GM21447 (cell line): Measurements from ENCODE around the gene LACRT.
"Not testable (repeated sequence)": the region's sequence is repeated elsewhere in the genome, so short reads cannot be mapped to it uniquely, and the experiment has no call there.

ENCODE experiments used
- ATAC-seq: cut with Tn5 transposase; IDR thresholded peaks from one replicate; pipeline ENCODE4 v1.9.1; 2021; ENCODE audit not compliant: unreplicated experiment

Gene LACRT, protein sequence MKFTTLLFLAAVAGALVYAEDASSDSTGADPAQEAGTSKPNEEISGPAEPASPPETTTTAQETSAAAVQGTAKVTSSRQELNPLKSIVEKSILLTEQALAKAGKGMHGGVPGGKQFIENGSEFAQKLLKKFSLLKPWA

DNA sequence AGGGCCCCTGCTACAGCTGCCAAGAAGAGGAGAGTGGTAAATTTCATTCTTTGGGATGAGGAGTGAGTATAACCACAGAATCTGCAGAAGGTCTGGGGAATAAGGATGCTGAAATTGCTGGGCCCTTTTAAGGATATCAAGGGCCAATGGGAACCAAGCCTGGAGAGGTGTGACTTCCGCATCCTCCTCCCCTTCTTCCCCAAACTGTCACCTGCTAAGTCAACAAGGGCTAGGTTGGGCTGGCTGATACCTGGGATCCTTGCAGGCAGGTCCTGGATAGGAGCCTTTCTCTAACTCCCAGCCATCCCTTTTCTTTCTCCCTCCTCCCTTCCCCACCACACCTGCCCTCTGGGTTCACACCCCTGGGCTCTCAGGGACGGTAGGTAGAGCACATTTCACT lies at the start of gene LACRT:
TSS of gene LACRT (minus strand) at position 101 of the 400 bp plus-strand sequence. CDS start at position 47, 54 bp downstream.
- ATAC-seq: no peak

DNA sequence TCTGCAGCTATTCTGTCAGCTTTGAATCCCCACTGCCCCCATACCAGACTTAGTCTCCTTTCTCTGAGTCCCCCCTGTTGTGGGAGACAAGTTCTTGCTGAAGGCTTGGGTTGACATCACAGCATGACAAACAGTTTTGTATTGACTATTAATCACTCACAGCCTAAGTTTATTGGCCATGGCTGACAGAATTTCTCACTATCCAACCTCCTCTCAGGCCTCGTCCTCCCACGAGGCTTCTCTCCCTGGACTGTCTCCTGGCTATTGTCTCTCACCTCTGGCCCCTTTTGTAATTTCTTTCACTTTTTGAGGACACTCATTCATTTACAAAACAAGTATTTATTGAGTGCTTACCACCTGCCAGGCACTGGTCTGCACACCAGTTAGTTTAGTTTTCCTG lies 48.7 kb upstream of the LACRT start:
- no peak for ATAC-seq

DNA sequence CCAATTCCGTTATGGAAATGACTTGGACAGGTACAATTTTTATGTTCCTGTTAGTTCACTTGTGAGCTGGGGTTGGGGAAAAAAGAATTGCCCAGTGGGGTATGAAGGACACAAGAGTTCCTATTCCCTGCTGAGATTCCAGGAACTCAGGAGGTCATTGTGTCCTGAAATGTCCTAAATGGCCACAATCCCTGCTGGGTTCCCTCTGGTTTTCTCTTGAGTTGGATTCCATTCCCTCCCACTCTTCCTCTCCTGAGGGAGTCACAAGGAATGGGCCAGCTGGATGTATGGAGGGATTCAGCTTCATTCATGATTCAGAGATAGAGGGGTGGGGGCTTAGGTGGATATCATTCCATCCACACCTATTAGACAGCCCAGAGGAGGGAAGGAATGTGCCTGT lies 48.0 kb upstream of the LACRT start:
- ATAC-seq: no peak

DNA sequence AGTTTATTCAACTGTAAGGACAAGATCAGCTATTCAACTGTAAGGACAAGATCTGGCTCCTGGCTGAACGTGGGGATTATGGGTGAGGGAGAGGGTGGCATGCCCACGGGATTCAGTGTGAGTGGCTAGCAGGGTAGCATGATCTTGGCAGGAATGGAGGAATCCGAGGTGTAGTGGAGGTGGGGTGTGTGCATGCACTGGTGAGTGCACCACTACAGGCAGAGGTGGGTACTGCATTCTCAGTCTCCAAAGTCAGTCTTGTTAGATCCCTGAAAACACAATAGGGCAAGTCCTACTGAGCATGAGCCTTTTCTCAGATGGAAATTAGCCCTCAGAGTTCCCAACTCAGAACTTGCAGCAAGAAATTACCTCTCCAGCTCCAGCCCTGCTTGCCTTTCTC lies 45.7 kb upstream of the LACRT start:
- ATAC-seq: peak; percentile 60

DNA sequence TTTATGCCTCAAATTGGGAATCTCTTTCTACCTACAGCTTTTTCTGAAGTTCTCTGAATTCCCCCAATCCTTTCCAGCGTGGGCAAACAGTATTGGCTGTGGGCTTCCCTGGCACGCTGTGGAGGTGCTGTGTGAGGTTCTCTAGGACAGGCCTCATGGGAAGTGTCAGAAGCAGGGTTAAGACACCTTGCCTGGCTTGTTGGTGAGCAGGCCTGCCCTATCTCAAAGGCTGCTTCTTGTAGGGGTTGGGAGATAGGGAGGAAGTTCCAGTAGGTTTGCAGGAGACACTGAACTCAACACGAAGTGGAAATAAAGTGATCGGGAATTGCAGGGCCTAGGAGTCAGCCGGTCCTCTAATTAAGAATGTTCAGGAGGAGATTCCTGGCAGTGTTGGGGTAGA lies 43.4 kb upstream of the LACRT start:
- no peak for ATAC-seq

DNA sequence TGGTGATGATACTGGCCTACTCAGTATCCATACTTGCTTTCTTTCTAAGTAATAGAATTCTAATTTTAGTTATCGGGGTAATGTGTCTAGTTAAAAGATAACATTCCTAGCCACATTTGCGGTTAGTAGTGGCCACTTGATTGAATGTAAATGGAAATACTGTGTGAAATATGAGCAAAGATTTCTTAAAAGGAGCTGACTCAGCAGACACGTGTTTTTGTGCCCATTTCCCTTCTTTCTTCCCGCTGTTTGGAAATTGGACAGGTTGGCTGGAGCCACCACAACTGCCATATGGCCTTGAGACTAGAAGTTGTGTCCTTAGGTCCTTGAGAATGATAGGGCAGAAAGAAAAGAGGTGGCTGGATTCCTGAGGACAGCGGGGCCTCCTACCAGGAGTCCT lies 33.2 kb upstream of the LACRT start:
- no peak for ATAC-seq

DNA sequence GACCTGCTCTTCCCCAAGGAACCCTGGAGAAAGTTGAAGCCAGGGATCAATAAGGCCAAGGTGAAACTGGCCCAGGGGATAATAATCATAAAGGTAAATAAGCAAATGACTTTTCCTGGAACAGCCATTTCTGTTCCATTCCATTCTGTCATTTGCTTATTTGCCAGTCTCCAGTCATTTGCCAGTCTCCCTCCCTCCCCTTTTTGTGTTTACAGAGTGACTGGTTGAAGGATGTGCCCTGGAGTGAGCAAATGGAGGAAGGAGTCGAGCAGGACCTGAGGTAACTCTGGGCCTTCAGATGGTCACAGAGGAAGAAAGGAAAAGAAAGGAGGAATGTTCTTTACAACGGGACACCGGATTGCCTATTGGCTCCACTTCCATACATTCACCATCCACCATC lies 31.3 kb upstream of the LACRT start:
- no peak for ATAC-seq

DNA sequence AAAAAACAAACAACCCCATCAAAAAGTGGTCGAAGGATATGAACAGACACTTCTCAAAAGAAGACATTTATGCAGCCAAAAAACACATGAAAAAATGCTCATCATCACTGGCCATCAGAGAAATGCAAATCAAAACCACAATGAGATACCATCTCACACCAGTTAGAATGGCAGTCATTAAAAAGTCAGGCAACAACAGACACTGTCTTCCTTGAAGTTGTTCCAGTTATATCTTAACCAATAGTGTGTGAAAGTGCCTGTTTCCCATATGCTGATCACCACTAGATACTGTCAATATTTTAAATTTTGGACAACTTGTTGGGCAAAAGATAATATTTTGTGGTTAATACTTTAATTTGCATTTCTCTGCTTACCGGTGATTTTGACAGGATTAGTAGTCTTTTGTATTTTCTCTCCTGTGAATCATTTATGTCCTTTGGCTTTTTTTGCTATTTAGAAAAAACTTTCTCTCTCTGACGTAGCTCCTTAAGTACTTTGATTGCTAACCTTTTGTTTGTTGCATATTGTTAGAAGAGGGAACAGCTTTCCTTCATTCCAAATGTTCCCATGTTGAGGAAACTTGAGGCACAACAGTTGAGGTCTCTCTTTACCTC lies 30.4 kb upstream of the LACRT start:
- not testable (repeated sequence) for ATAC-seq

DNA sequence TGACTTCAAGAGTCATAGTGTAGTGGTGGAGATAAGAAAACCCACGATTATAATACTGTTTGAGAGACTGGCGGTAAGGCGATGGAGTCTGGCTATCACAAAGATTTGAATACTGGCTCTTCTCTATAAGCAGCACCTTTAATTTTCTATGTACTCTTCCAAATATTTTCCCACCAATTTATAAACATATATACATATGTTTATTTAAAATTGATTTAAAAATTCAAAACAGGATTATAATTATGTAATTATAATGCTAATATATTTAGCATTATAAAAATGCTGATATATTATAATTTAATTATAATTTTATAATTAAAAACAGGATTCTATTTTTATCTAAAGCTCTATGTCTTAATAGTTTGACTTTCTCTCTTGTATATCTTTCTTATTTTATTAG lies 28.9 kb upstream of the LACRT start:
- ATAC-seq: no peak

DNA sequence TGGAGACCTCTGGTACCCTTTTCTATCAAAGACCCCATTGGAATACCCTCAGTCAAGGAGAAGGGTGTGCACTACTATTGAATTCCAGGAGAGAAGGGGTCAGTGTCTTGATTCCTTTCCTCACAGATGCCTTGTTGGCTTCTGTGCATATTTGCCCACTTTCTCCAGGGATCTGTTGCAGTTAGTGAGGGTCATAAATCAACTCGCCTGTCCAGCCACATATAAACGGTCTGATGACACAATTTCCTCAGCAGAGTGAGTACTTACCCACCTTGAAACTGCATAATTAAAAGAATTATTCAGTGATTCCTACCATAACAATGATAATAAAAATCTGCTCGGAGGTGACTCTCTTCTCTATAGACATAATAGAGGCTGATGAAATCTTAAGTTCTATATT lies 27.3 kb upstream of the LACRT start:
- no peak for ATAC-seq

DNA sequence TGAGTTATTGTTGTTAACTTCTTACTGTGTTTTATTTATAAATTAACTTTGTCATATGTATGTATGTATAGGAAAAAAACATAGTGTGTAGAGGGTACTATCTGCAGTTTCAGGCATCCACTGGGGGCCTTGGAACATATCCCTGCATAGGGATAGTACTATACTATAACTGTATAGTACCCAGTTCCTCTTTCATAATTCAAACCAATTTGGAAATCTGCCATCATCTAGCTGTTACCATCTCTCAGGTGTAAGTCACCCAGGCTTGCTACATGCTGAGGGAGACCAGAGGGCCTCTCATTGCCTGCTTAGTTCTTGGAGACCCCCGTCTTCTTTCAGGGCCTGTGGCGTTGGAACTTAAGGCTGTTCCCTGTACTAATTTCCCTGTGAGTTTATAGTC lies 26.4 kb upstream of the LACRT start:
- ATAC-seq: no peak

DNA sequence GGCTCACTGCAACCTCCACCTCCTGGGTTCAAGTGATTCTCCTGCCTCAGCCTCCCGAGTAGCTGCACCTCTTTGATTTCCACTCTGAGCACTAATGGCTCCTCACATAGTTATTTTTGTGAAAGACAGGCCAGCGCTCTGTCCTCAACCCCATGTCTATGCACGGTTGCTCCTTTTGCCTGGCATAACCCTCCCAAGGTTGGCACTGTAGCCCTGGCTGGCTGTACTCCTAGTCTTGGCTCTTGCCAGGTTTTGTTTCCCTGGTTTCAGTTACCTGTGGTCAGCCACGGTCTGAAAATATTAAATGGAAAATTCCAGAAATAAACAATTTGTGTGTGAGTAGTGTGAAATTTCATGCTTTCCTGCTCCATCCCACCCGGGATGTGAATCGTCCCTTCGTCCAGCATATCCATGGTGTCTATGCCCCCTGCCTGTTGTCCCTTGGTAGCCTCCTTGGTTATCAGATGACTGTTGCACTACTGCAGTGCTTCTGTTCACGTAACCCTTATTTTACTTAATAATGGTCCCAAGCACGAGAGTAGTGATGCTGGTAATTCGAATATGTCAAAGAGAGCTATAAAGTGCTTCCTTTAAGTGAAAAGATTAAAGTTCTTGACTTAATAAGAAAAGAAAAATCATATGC lies 25.7 kb upstream of the LACRT start:
- ATAC-seq: no peak

DNA sequence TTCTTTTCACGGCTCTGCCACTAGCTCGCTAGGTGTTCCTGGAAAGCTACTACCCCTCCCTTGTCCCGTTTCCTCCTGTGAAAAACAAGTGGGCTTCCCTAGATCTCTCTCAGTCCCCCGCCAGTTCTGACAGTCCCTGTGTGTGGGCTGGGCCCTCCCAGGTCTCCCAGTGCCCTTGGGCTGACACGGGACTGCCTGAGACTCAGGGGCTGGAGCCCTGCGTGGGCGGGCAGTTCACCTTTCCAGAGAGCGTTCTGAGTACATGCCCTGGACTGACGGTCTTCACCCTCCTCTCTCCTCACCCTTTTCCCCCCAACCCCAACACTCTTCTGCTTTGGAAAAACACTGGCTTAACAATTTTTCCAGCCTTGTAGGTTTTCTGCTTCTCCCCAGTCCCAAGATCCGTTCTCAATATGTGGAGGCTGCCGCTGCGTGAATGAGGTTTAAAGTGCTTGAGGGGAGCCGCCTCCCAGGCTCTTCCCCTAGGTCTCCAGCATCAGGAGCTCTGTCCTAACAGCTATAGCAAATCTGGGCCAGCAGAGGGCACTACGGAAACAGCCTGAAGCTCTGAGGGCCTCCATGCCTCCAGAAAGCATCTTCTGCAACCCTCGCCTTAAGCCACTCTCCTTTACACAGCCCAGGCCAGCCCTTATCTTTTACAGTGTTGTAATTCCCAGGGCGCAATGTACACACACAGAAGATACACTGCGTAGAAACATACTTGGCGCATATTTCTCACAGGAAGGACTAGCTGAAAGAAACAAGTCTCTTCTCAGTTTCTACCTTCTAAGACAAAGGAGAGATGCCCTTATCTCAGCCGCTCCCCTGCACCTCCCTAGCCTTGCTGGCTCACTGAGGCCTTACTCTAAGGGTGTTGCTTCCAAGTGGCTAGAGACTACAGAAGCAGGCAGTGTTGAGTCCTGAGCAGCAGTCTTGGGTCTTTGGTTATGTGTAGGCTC lies 23.9 kb upstream of the LACRT start:
- no peak for ATAC-seq

DNA sequence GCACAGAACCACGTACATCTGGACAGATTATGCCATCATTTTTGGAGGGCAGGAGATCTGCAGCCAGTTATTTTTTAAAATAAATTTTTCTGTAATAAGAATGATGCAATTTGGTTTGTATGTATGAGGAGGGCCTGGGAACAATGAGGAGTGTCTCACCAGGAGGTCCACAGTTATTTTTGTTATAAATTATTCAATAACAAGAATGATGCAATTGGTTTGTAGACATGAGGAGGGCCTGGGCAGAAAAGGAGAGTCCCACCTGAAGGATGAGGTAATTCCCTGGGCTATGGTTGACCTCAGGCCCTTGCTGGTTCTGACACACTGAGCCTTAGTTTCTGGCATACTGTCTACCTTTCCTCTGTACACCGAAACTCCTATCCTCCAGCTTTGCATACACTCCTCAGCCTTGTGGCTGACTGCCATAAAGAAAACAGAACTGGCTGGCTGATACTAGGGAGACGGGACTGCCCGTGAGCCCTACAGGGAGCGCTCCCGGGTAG lies 22.5 kb upstream of the LACRT start:
- no peak for ATAC-seq

DNA sequence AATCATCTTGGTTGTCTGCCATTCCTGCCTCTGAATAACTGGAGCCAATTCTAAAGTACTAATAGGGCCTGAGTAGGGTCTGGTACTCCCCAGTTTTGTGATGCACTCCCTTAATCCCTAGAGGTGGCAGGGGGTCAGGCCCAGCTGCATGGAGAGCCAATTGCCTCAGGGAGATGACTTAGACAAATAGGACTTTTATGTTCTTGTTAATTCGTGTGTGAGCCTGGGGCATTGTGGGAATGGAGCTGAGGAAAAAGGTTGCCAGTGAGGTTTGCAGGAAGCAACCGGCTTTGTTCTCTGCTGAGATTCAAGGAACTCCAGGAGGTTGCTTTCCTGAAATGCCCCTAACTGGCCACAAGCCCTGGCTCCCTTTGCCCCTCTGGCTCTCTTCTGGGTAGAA lies 20.2 kb upstream of the LACRT start:
- ATAC-seq: no peak

DNA sequence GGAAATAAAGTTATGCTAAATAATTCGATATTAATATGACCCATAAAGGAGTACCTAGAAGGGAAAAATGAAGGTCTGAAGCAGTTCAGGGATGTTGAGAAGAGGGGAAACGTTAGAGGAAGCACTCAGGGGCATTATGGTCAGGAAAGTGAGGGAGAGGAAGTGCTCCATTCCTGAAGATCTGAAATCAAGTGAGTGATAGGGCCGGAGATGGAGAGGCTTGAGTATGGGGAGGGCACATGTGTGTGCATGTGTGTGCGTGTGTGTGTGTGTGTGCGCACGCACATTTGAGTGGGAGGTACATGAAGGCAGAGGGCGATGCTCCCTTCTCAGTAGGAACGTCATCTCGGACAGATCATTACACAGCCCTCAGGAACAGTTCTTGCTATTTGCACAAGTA lies 18.3 kb upstream of the LACRT start:
- ATAC-seq: no peak

DNA sequence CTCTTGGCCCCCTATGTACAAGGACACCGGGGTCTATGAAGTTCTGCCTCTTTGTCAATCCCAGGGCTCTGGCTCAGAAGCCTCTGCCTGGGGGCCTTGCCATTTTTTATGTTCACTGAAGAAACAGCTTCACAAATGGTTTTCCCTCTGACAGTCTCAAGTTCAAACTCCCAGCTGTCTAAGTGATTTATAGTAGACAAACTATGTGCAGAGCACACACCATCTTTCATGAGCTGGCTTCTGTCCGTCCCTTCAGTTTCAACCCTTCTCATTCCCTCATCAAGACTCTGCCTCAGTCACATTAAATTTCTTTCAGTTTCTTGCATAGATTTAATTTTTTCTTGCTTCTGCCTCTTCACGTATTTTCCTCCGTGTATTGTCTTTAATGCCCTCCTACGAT lies 16.2 kb upstream of the LACRT start:
- ATAC-seq: no peak

DNA sequence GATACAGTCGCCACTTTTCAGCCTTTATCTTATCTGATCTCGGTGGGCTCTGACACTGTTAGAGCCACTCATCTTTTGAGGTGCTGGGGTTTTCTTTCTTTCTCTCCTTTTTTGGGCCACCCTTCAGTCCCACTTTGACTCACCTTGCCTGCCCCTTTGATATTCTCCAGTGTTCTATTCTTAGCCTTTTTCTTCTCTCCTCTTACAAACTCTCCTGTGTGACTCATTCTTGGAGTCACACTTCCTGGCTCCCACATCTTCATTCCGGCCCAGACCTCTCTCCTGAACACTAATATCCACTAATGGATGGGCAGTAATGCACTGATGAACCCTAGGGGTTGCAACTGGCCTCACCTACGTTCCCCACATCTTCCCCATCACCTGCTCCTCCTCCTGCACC lies 15.7 kb upstream of the LACRT start:
- no peak for ATAC-seq

DNA sequence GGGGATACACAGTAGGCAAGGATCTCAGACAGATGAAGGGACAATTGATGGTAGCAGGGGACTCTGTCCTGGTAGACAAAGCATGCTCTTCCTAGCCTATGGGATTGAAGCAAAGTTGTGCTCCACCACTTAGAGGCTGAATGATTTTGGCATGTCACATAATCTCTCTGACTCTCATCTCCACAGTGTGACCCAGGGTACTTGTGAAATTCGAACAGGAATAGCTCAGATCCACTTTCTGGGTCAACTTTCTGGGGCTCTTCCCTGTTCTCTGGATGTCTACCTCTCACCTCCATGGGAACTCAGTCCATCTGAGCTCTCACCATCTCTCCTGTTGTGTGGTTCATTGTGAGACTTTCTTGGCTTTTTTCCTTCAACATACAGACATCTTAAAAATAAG lies 15.1 kb upstream of the LACRT start:
- no peak for ATAC-seq

DNA sequence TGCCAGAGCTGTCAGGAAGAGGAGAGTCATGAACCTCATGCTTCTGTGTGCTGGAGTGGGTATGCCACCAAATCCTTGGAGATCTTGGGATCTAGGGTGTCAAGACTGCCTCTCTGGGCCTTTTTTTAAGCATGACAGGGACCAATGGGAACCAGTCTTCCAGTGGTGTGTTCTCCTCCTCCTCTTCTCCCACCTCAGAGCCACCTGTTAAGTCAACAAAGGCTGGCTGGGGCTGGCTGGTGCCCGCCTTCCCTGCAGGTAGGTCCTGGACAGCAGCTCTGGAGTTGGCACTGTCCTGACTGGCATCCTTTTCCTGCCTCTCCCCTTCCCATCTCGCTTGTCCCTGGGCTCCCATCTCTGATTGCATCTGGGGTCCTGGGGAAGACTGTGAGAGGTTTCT lies 13.6 kb upstream of the LACRT start, which contains the start of gene DCD:
TSS of gene DCD (minus strand) at position 101 of the 400 bp plus-strand sequence. CDS start at position 39, 62 bp downstream.
- ATAC-seq: no peak

DNA sequence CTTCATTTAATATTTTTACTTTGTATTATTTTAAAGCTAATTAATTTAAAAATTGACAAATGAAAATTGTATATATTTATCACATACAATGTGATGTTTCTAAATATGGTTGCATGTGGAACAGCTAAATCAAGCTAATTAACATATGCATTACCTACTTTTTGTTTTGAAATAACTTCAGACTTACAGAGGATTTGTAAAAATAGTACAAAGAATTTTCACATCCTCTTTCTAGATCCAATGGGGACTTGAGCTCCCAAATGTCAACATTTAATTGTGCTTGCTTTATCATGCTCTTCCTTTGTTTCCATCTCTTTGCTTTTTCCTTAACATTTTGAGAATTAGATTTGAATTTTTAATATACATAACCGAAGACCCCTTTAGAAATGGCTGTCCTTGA lies 6.9 kb upstream of the LACRT start:
- ATAC-seq: no peak
